ENCODE results near the gene DECR2.

GRCh38 chr16:379183-379960 lies 22.3 kb upstream of the DECR2 start:
- no peak for TF ChIP-seq SRF (CRISPR knock-in tag; IDR thresholded peaks at IDR 0.05)
- no peak for TF ChIP-seq ELK1 (CRISPR knock-in tag; IDR thresholded peaks at IDR 0.05)
- TF ChIP-seq USF2 (CRISPR knock-in tag; IDR thresholded peaks at IDR 0.05): no peak
- no peak for TF ChIP-seq NR2C2 (CRISPR knock-in tag; IDR thresholded peaks at IDR 0.05)
- no peak for TF ChIP-seq NR2C2 (tag; IDR thresholded peaks at IDR 0.05)
- no peak for TF ChIP-seq HDAC2 (IDR thresholded peaks at IDR 0.05)

Data from K562 (cell line).